ENCODE data around the gene CLEC4D.

DNA sequence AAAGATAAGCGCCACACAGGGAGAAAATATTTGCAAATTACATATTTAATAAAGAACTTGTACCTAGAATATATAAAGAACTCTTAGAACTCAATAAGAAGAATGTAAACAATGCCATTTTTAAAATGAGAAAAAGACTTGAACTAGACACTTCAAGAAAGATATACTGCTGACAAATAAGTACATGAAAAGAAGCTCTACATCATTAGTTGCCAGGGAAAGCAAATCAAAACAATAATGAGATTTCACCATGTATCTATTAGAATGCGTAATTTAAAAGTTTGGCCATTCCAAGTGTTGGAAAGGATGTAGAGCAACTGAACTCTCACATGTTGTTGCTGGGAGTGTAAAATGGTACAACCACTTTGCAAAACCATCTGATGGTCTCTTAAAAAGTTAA, 34.3 kb downstream of the CLEC4D start:
- TF ChIP-seq, protein P1, sequence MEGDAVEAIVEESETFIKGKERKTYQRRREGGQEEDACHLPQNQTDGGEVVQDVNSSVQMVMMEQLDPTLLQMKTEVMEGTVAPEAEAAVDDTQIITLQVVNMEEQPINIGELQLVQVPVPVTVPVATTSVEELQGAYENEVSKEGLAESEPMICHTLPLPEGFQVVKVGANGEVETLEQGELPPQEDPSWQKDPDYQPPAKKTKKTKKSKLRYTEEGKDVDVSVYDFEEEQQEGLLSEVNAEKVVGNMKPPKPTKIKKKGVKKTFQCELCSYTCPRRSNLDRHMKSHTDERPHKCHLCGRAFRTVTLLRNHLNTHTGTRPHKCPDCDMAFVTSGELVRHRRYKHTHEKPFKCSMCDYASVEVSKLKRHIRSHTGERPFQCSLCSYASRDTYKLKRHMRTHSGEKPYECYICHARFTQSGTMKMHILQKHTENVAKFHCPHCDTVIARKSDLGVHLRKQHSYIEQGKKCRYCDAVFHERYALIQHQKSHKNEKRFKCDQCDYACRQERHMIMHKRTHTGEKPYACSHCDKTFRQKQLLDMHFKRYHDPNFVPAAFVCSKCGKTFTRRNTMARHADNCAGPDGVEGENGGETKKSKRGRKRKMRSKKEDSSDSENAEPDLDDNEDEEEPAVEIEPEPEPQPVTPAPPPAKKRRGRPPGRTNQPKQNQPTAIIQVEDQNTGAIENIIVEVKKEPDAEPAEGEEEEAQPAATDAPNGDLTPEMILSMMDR (IDR thresholded peaks at IDR 0.05; ENCODE audit: low read depth, low read length) = no peak
- TF ChIP-seq, protein P2, sequence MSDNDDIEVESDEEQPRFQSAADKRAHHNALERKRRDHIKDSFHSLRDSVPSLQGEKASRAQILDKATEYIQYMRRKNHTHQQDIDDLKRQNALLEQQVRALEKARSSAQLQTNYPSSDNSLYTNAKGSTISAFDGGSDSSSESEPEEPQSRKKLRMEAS (IDR thresholded peaks at IDR 0.05; ENCODE audit: low read depth, low read length) = no peak

Data from NB4 (cell line).